Stimulated activated CD4-positive, alpha-beta T cell treated with anti-CD3 and anti-CD28 coated beads, Interleukin-12 subunit alpha, Interleukin-12 subunit beta, amount 100 ng/mL, for 24 hours (primary cell): ENCODE results near the gene CDKL5.
"Not testable (repeated sequence)": the region's sequence is repeated elsewhere in the genome, so short reads cannot be mapped to it uniquely, and the experiment has no call there.

Source experiments
- DNase-seq, 2 experiments: peaks; one replicate each; pipeline ENCODE4 v3.0.0-alpha.2; 2020; ENCODE audit warnings: low read depth in 2 of 2

Gene CDKL5

GRCh38 chrX:18425199-18426003 is at the start of gene CDKL5:
Gene CDKL5, plus strand, starts transcription at chrX:18425608. Its CDS starts 81,489 bp downstream, at chrX:18507097.
- peak; percentile 87 to 92 for DNase-seq

- DNase-seq, result no peak
Observed at GRCh38 chrX:18377796-18378195, 47.6 kb upstream of the CDKL5 start.

- DNase-seq, result no peak
Observed at GRCh38 chrX:18389966-18390365, 35.4 kb upstream of the CDKL5 start.

GRCh38 chrX:18390941-18391538 is 34.4 kb upstream of the CDKL5 start:
- DNase-seq, result peak; percentile 12 to 38

GRCh38 chrX:18394477-18394876 is 30.9 kb upstream of the CDKL5 start:
- DNase-seq, result no peak

- no peak for DNase-seq
Observed at GRCh38 chrX:18401848-18402213, 23.6 kb upstream of the CDKL5 start.

- no peak for DNase-seq
Observed at GRCh38 chrX:18406531-18407266, 18.7 kb upstream of the CDKL5 start.

- DNase-seq, result no peak
Observed at GRCh38 chrX:18410038-18410437, 15.4 kb upstream of the CDKL5 start.

GRCh38 chrX:18415386-18415785 is 10.0 kb upstream of the CDKL5 start:
- no peak for DNase-seq

- DNase-seq, result no peak
Observed at GRCh38 chrX:18422325-18422724, 3.1 kb upstream of the CDKL5 start.

GRCh38 chrX:18422886-18423285 is 2.5 kb upstream of the CDKL5 start:
- no peak for DNase-seq

GRCh38 chrX:18424482-18425198 is 768 bp upstream of the CDKL5 start:
- DNase-seq, result peak in 1 of 2 experiments; percentile 1

- DNase-seq, result no peak
Observed at GRCh38 chrX:18426004-18426320, 554 bp downstream of the CDKL5 start.

- DNase-seq, result no peak
Observed at GRCh38 chrX:18428006-18428405, 2.6 kb downstream of the CDKL5 start.

- DNase-seq, result not testable (repeated sequence)
Observed at GRCh38 chrX:18433288-18433687, 7.9 kb downstream of the CDKL5 start.

GRCh38 chrX:18434896-18435295 is 9.5 kb downstream of the CDKL5 start:
- DNase-seq, result no peak

GRCh38 chrX:18436017-18436416 is 10.6 kb downstream of the CDKL5 start:
- DNase-seq, result no peak

GRCh38 chrX:18440835-18441234 is 15.4 kb downstream of the CDKL5 start:
- no peak for DNase-seq

GRCh38 chrX:18441780-18442367 is 16.5 kb downstream of the CDKL5 start:
- DNase-seq, result no peak

GRCh38 chrX:18448416-18448815 is 23.0 kb downstream of the CDKL5 start:
- no peak for DNase-seq

- no peak for DNase-seq
Observed at GRCh38 chrX:18449236-18449635, 23.8 kb downstream of the CDKL5 start.

- DNase-seq, result no peak
Observed at GRCh38 chrX:18455384-18455783, 30.0 kb downstream of the CDKL5 start.
